ENCODE results near the gene IGF1R. TPM values are rescaled to one million over a fixed set of nuclear protein-coding genes. Genes with fewer than 3 reads are reported as not detected.

IGF1R gene
- total and polyA plus RNA-seq, 2 donors (not counting 3 experiments of a cell fraction or from before 2014, with no cell fraction given) = 16.1 to 59.1 TPM

DNA sequence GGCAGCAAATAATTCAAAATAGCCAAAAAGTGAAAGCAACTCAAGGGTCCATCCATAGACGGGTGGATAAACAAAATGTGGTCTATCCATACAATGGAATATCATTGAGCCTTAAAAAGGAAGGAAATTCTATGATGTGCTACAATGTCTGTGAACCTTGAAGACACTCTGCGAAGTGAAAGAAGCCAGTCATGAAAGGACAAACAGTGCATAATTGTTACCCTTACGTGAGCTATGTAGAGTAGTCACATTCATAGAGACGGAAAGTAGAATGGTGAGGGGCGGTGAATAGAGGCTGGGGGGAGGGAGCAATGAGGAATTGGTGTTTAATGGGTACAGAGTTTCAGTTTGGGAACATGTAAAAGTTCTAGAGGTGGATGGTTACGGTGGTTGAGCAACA lies 18.1 kb downstream of the IGF1R start:
- Histone ChIP-seq H3K36me3 (ENCODE audit: control insufficient read depth in 2 of 2, extremely low read depth in 1 of 2, insufficient read depth in 2 of 2, low read length in 2 of 2) (no peaks in the 10 kb centered on the region), H3K9me1 (replicated peaks; ENCODE audit: control insufficient read depth, extremely low read depth, insufficient read depth, low read length) (no peaks in the 10 kb centered on the region), H3K4me2 (ENCODE audit: insufficient read depth, low read length) (no peak overlapping the region), H3K9me3 (replicated peaks; ENCODE audit: control insufficient read depth, insufficient read depth, low read length) (no peaks in the 10 kb centered on the region), H3K9ac (replicated peaks; ENCODE audit: extremely low read depth, insufficient read depth, low read length) (no peak overlapping the region), H2AFZ (ENCODE audit: low read depth, low read length) (no peak overlapping the region), H3K4me1 (ENCODE audit: control insufficient read depth, extremely low read depth, insufficient read depth, low read length) (peaks cover 34% of the 10 kb centered on the region), H4K20me1 (replicated peaks; ENCODE audit: control insufficient read depth, extremely low read depth, insufficient read depth, low read length) (no peaks in the 10 kb centered on the region), H3K27ac (ENCODE audit: insufficient read depth, low read depth, low read length) (no peak overlapping the region), H3K27me3 (ENCODE audit: control insufficient read depth in 2 of 2, insufficient read depth in 2 of 2, low read length in 2 of 2) (no peaks in the 10 kb centered on the region), H3K4me3 (replicated peaks in 1 of 3; ENCODE audit: insufficient read depth in 1 of 3, low read depth in 1 of 3, low read length in 3 of 3) (no peak overlapping the region), H3K79me2 (ENCODE audit: control insufficient read depth, insufficient read depth, low read length) (peaks cover 37% of the 10 kb centered on the region)
- intact Hi-C loops (cut with micrococcal nuclease) = no loop called here
- CTCF ChIA-PET = interaction anchor here (1.1 to 1.2 kb wide), 2 partner anchors 8 to 185 kb away, joined by 4 read pairs; no protein-coding TSS in a partner anchor
- TF ChIP-seq, protein P1, sequence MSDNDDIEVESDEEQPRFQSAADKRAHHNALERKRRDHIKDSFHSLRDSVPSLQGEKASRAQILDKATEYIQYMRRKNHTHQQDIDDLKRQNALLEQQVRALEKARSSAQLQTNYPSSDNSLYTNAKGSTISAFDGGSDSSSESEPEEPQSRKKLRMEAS (IDR thresholded peaks at IDR 0.05; ENCODE audit: insufficient read depth, insufficient read length) = no peak
- no peak for TF ChIP-seq EZH2 (IDR thresholded peaks at IDR 0.05; ENCODE audit: borderline replicate concordance, low read depth, low read length, severe bottlenecking)
- TF ChIP-seq POLR2A (IDR thresholded peaks at IDR 0.05; ENCODE audit: low read depth, low read length) = no peak
- TF ChIP-seq MYC (IDR thresholded peaks at IDR 0.05; ENCODE audit: low read depth, low read length) = no peak
- TF ChIP-seq FOS (IDR thresholded peaks at IDR 0.05; ENCODE audit: borderline replicate concordance, insufficient read depth, low read length) = no peak
- no TSS peak for BruUV-seq (replicated peaks)
- FAIRE-seq = no peak
- no peak for DNase-seq (ENCODE audit: low read depth, low spot score)
- dilution Hi-C loops (cut with MboI; ENCODE audit: extremely low pct_ligation_motif_present, low sequenced_read_pairs) = loop anchor here (25.0 kb wide), 1 partner anchor 221 kb away; no protein-coding TSS in a partner anchor
- POLR2A ChIA-PET = no interaction called here

DNA sequence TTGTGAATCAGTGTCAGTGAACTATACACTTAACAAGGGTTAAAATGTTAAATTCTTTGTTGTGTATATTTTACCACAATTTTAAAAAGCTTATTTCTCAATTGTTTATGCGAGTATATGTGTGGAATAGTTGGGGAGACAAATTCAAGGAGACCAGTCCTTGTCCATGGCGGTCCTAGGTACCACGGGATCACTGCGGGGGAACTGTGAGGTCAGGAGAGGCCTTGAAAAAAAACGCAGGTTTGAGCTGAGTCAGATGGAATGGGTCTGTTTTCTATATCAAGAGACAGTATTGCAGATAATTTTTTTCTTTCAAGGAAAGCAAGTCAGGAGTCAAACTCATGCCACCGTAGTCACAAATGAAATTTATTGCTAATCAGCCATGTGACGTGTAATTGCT lies 18.5 kb downstream of the IGF1R start:
- FAIRE-seq = no peak
- Histone ChIP-seq H3K79me2 (ENCODE audit: control insufficient read depth, insufficient read depth, low read length) (peaks cover 35% of the 10 kb centered on the region), H3K27ac (ENCODE audit: insufficient read depth, low read depth, low read length) (no peak overlapping the region), H3K4me3 (replicated peaks in 1 of 3; ENCODE audit: insufficient read depth in 1 of 3, low read depth in 1 of 3, low read length in 3 of 3) (no peak overlapping the region), H2AFZ (ENCODE audit: low read depth, low read length) (no peak overlapping the region), H3K9me1 (replicated peaks; ENCODE audit: control insufficient read depth, extremely low read depth, insufficient read depth, low read length) (no peaks in the 10 kb centered on the region), H3K4me1 (ENCODE audit: control insufficient read depth, extremely low read depth, insufficient read depth, low read length) (peaks cover 38% of the 10 kb centered on the region), H3K27me3 (ENCODE audit: control insufficient read depth in 2 of 2, insufficient read depth in 2 of 2, low read length in 2 of 2) (no peaks in the 10 kb centered on the region), H3K36me3 (ENCODE audit: control insufficient read depth in 2 of 2, extremely low read depth in 1 of 2, insufficient read depth in 2 of 2, low read length in 2 of 2) (no peaks in the 10 kb centered on the region), H3K4me2 (ENCODE audit: insufficient read depth, low read length) (no peak overlapping the region), H3K9me3 (replicated peaks; ENCODE audit: control insufficient read depth, insufficient read depth, low read length) (no peaks in the 10 kb centered on the region), H3K9ac (replicated peaks; ENCODE audit: extremely low read depth, insufficient read depth, low read length) (no peak overlapping the region), H4K20me1 (replicated peaks; ENCODE audit: control insufficient read depth, extremely low read depth, insufficient read depth, low read length) (no peaks in the 10 kb centered on the region)
- intact Hi-C loops (cut with micrococcal nuclease) (no loop called here), dilution Hi-C loops (cut with MboI; ENCODE audit: extremely low pct_ligation_motif_present, low sequenced_read_pairs) (loop anchor here (25.0 kb wide), 1 partner anchor 220 kb away; no protein-coding TSS in a partner anchor)
- BruUV-seq (replicated peaks) = no TSS peak
- ChIA-PET CTCF (interaction anchor here (1.1 to 1.2 kb wide), 2 partner anchors 9 to 184 kb away, joined by 4 read pairs; no protein-coding TSS in a partner anchor), POLR2A (no interaction called here)
- no peak for DNase-seq (ENCODE audit: low read depth, low spot score)
- TF ChIP-seq POLR2AphosphoS5 (IDR thresholded peaks at IDR 0.05; ENCODE audit: insufficient read depth, low read depth, low read length) = no peak
- TF ChIP-seq EZH2 (IDR thresholded peaks at IDR 0.05; ENCODE audit: borderline replicate concordance, low read depth, low read length, severe bottlenecking) = no peak
- TF ChIP-seq MYC (IDR thresholded peaks at IDR 0.05; ENCODE audit: low read depth, low read length) = no peak
- no peak for TF ChIP-seq GATA2 (IDR thresholded peaks at IDR 0.05; ENCODE audit: insufficient read depth, insufficient read length, low read depth, low read length)
